CD1c-positive myeloid dendritic cell (primary cell): Measurements from ENCODE around the gene RAB43.

Experiments
- DNase-seq: peaks from one replicate; pipeline ENCODE4 v3.0.0-alpha.2; 2016; ENCODE audit errors: extremely low spot score

RAB43 gene

DNA sequence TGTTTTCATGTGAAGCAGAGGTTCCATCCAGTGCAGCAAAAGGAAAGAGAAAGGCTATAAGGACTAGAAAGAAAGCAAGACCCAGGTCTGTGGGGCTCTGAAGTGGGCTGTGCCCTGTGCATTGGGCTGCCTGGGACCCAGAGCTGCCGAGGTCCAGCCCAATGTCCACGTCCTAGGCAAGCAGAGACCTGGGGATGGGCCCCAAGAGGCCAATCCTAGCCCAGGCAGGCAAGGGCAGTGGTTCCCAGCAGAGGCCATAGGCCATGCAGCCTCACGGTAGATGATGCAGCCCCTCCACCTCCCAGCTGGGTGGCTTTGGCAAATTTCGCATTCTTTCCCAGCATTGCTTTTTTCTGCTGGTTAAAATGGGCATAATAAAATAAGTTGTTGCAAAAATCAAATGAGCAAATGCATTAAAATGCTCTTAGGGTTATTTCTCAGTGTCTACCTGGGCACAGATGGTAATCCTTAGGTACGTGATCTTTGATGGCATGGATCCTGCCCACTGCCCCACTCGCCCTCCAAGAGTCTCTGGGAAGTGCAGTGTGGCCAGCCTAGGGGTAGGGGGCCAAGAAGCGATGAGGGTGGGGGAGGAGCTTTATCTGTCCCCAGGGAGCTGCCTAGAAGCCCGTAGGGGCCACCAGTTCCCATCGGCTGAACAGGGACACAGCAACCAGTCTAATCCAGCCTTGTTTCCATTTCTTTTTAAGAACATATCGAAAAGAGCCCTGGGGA lies 83.3 kb downstream of the RAB43 start:
- DNase-seq = no peak
